ENCODE results near the gene PDE11A. TPM values are rescaled to one million over a fixed set of nuclear protein-coding genes. Genes with fewer than 3 reads are reported as not detected.

The PDE11A gene
- total and polyA plus RNA-seq, 2 experiments from 2014 or later, result 0.08 to 0.73 TPM

- peaks cover 2% of the 10 kb centered on the region for H3K27me3 ChIP-seq (ENCODE audit: insufficient read depth)
These were observed 393.6 kb downstream of the PDE11A start for GRCh38 chr2:177678939-177679338.

More at GRCh38 chr2:177678939-177679338, 393.6 kb downstream of the PDE11A start:
- Histone ChIP-seq H3F3A (replicated peaks; ENCODE audit: low read depth) (no peaks in the 10 kb centered on the region), H3K9me2 (ENCODE audit: insufficient read depth) (0 out of 2 replicates have a peak, but pooled peaks cover 3% of the 10 kb centered on the region), H3K4me3 (no peak overlapping the region), H4K20me1 (replicated peaks; ENCODE audit: insufficient read depth) (no peaks in the 10 kb centered on the region), H3K4me1 (ENCODE audit: insufficient read depth) (peaks cover 7% of the 10 kb centered on the region), H3K27ac (ENCODE audit: low read depth) (no peak overlapping the region), H3K36me3 (ENCODE audit: insufficient read depth) (no peaks in the 10 kb centered on the region), H2AFZ (no peak overlapping the region), H3K4me2 (no peak overlapping the region), H3K79me2 (replicated peaks; ENCODE audit: insufficient read depth) (no peaks in the 10 kb centered on the region)
- H3K27me3 Mint-ChIP-seq (ENCODE audit: insufficient read depth, low read depth, poor library complexity), result peaks cover 2% of the 10 kb centered on the region
- H3K27ac Mint-ChIP-seq, result no peak overlapping the region
- H3K9me3 Mint-ChIP-seq, result no peaks in the 10 kb centered on the region
- H3K4me3 Mint-ChIP-seq, result no peak overlapping the region
- H3K4me1 Mint-ChIP-seq, result peaks cover 15% of the 10 kb centered on the region
- no peak for DNase-seq (ENCODE audit: low spot score)
- TF ChIP-seq ZNF114 (CRISPR knock-in tag; IDR thresholded peaks at IDR 0.05), result no peak
- TF ChIP-seq CREB1 (CRISPR knock-in tag; IDR thresholded peaks at IDR 0.05; ENCODE audit: low read depth), result no peak
- TF ChIP-seq STAT1 (IDR thresholded peaks at IDR 0.05; ENCODE audit: unreplicated experiment), result no peak
- TF ChIP-seq CTCF (conservative IDR thresholded peaks at IDR 0.05; ENCODE audit: low read depth in 2 of 2), result no peak
- TF ChIP-seq REST (IDR thresholded peaks at IDR 0.05; ENCODE audit: unreplicated experiment), result no peak
- TF ChIP-seq ZNF462 (CRISPR knock-in tag; IDR thresholded peaks at IDR 0.05), result no peak
- ATAC-seq, result no peak
- H3K36me3 Mint-ChIP-seq (ENCODE audit: low read depth), result no peaks in the 10 kb centered on the region
